ENCODE measurements around the gene SULT2A1. TPM values are rescaled to one million over a fixed set of nuclear protein-coding genes. Genes with fewer than 3 reads are reported as not detected.
A peak's percentile ranks its signal among the peaks of the same experiment; 100 is the strongest.
"Not testable (repeated sequence)": the region's sequence is repeated elsewhere in the genome, so short reads cannot be mapped to it uniquely, and the experiment has no call there.

The SULT2A1 gene
- total RNA-seq (2022) = not detected in 2 replicates
- Bru-seq, nascent RNA = not detected
- BruChase-seq, experiment 1, labeled RNA remaining after a 6-hour chase = not detected
- BruChase-seq, experiment 2, labeled RNA remaining after a 2-hour chase = not detected
- long read RNA-seq = 0 reads

- POLR2A ChIA-PET = no interaction called here
Measured at GRCh38 chr19:47886010-47886559, at the start of gene SULT2A1. Gene SULT2A1, minus strand, starts transcription at chr19:47886315. Its CDS starts 58 bp downstream, at chr19:47886257.

GRCh38 chr19:47928581-47928980, 42.5 kb upstream of the SULT2A1 start:
- H3K27me3 Mint-ChIP-seq (ENCODE audit: insufficient read depth, unreplicated experiment); BruUV-seq (replicated peaks); H3K36me3 Mint-ChIP-seq (ENCODE audit: insufficient read depth, unreplicated experiment); H3K4me3 Mint-ChIP-seq (ENCODE audit: unreplicated experiment); H3K27ac Mint-ChIP-seq (ENCODE audit: low read depth, unreplicated experiment); intact Hi-C loops (cut with micrococcal nuclease); CTCF ChIA-PET; H3K9me3 Mint-ChIP-seq (ENCODE audit: unreplicated experiment); H3K4me1 Mint-ChIP-seq (ENCODE audit: insufficient read depth, unreplicated experiment); POLR2A ChIA-PET; DNase-seq (ENCODE audit: unreplicated experiment): not testable (repeated sequence)

More at GRCh38 chr19:47886010-47886559, at the start of gene SULT2A1:
- Mint-ChIP-seq H3K9me3 (ENCODE audit: unreplicated experiment) (no peaks in the 10 kb centered on the region), H3K27me3 (ENCODE audit: insufficient read depth, unreplicated experiment) (peaks cover 58% of the 10 kb centered on the region), H3K4me3 (ENCODE audit: unreplicated experiment) (no peak within 1 kb of the TSS), H3K4me1 (ENCODE audit: insufficient read depth, unreplicated experiment) (no peaks in the 10 kb centered on the region), H3K36me3 (ENCODE audit: insufficient read depth, unreplicated experiment) (peaks cover 5% of the 10 kb centered on the region), H3K27ac (ENCODE audit: low read depth, unreplicated experiment) (no peak within 1 kb of the TSS)
- CTCF ChIA-PET = interaction anchor here (1.0 kb wide), 2 partner anchors 17 to 23 kb away, joined by 3 to 4 read pairs; no protein-coding TSS in a partner anchor
- TF ChIP-seq CTCF (IDR thresholded peaks at IDR 0.05; ENCODE audit: unreplicated experiment) = no peak
- no peak for DNase-seq (ENCODE audit: unreplicated experiment)
- no TSS peak for BruUV-seq (replicated peaks)
- intact Hi-C loops (cut with micrococcal nuclease) = no loop called here

DNA sequence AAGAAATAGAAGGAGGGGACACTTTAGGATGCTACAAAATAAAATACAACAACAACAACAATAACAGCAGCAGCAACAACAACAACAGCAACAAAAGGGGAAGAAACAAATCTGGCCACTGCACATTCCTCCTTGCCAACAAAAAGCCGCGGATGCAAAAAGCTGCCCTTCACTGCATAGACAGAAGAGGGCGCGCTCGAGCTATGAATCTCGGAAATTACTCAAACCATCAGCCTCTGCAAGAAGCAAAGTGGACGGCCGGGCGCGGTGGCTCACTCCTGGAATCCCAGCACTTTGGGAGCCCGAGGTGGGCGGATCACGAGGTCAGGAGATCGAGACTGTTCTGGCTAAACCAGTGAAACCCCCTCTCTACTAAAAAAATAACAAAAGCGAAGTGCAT, 34.0 kb upstream of the SULT2A1 start:
- H3K4me3 Mint-ChIP-seq (ENCODE audit: unreplicated experiment); H3K9me3 Mint-ChIP-seq (ENCODE audit: unreplicated experiment); CTCF ChIA-PET; POLR2A ChIA-PET; H3K27ac Mint-ChIP-seq (ENCODE audit: low read depth, unreplicated experiment); H3K36me3 Mint-ChIP-seq (ENCODE audit: insufficient read depth, unreplicated experiment); BruUV-seq (replicated peaks); intact Hi-C loops (cut with micrococcal nuclease); H3K4me1 Mint-ChIP-seq (ENCODE audit: insufficient read depth, unreplicated experiment); H3K27me3 Mint-ChIP-seq (ENCODE audit: insufficient read depth, unreplicated experiment); DNase-seq (ENCODE audit: unreplicated experiment): not testable (repeated sequence)
- peak; percentile 85 for TF ChIP-seq CTCF (IDR thresholded peaks at IDR 0.05; ENCODE audit: unreplicated experiment)

DNA sequence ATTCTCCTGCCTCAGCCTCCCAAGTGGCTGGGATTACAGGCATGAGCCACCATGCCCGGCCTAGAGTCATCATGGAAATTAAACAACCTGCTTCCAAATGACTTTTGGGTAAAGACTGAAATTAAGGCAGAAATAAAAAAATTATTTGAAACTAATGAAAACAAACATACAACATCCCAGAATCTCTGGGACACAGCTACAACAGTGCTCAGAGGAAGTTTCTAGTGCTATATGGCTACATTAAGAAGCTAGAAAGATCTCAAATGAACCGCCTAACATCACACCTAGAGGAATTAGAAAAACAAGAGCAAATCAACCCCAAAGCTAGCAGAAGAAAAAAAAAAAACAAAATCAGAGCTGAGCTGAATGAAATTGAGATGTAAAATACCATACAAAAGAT, 24.1 kb upstream of the SULT2A1 start:
- BruUV-seq (replicated peaks); CTCF ChIA-PET; intact Hi-C loops (cut with micrococcal nuclease); H3K27me3 Mint-ChIP-seq (ENCODE audit: insufficient read depth, unreplicated experiment); H3K27ac Mint-ChIP-seq (ENCODE audit: low read depth, unreplicated experiment); DNase-seq (ENCODE audit: unreplicated experiment); H3K4me1 Mint-ChIP-seq (ENCODE audit: insufficient read depth, unreplicated experiment); H3K36me3 Mint-ChIP-seq (ENCODE audit: insufficient read depth, unreplicated experiment); POLR2A ChIA-PET; H3K4me3 Mint-ChIP-seq (ENCODE audit: unreplicated experiment); H3K9me3 Mint-ChIP-seq (ENCODE audit: unreplicated experiment): not testable (repeated sequence)

- peak; percentile 66 for TF ChIP-seq CTCF (IDR thresholded peaks at IDR 0.05; ENCODE audit: unreplicated experiment)
- H3K36me3 Mint-ChIP-seq (ENCODE audit: insufficient read depth, unreplicated experiment); H3K9me3 Mint-ChIP-seq (ENCODE audit: unreplicated experiment); POLR2A ChIA-PET; H3K27ac Mint-ChIP-seq (ENCODE audit: low read depth, unreplicated experiment); DNase-seq (ENCODE audit: unreplicated experiment); BruUV-seq (replicated peaks); H3K4me1 Mint-ChIP-seq (ENCODE audit: insufficient read depth, unreplicated experiment); intact Hi-C loops (cut with micrococcal nuclease); H3K27me3 Mint-ChIP-seq (ENCODE audit: insufficient read depth, unreplicated experiment); H3K4me3 Mint-ChIP-seq (ENCODE audit: unreplicated experiment); CTCF ChIA-PET: not testable (repeated sequence)
Measured at GRCh38 chr19:47909350-47909749, 23.2 kb upstream of the SULT2A1 start.
